DOHH2 (cell line): ENCODE measurements around the gene PRKCE.

ENCODE experiments used
- H3F3A ChIP-seq: fragments of 200-600 bp; sonication (generic), shearing (Covaris generic); 2 replicates; pipeline ENCODE4 v1.6.0; 2016; ENCODE audit warnings: antibody characterized with exemption, mild to moderate bottlenecking; ENCODE audit not compliant: control insufficient read depth, insufficient read depth
- H3K27ac ChIP-seq: fragments of 200-600 bp; sonication (generic); 2 replicates; pipeline ENCODE4 v1.5.1; 2014; ENCODE audit warnings: low read depth, mild to moderate bottlenecking, low read length, moderate library complexity
- H3K27me3 ChIP-seq: fragments of 200-600 bp; sonication (generic); 2 replicates; pipeline ENCODE4 v1.6.1; 2014; ENCODE audit warnings: mild to moderate bottlenecking, low read length, mixed read lengths; ENCODE audit not compliant: control insufficient read depth
- H3K36me3 ChIP-seq: fragments of 200-600 bp; sonication (generic); 2 replicates; pipeline ENCODE4 v1.6.1; 2014; ENCODE audit warnings: mild to moderate bottlenecking, low read length, moderate library complexity, mixed read lengths; ENCODE audit not compliant: control insufficient read depth
- H3K4me1 ChIP-seq: fragments of 200-600 bp; sonication (generic); 2 replicates; pipeline ENCODE4 v1.6.1; 2014; ENCODE audit warnings: mild to moderate bottlenecking, low read length, mixed read lengths; ENCODE audit not compliant: control insufficient read depth
- H3K4me2 ChIP-seq: fragments of 200-600 bp; sonication (generic); 2 replicates; pipeline ENCODE4 v1.6.0; 2014; ENCODE audit warnings: mild to moderate bottlenecking, low read length, moderate library complexity
- H3K4me3 ChIP-seq: fragments of 200-600 bp; sonication (generic); 2 replicates; pipeline ENCODE4 v1.5.1; 2014; ENCODE audit warnings: mild to moderate bottlenecking, low read length, mixed read lengths
- H3K79me2 ChIP-seq: fragments of 200-600 bp; sonication (generic); 2 replicates; pipeline ENCODE4 v1.6.1; 2014; ENCODE audit warnings: mild to moderate bottlenecking, low read length, mixed read lengths; ENCODE audit not compliant: control insufficient read depth
- H3K9me2 ChIP-seq: fragments of 200-600 bp; sonication (generic); replicated peaks from 2 replicates; pipeline ENCODE4 v1.6.1; 2014; ENCODE audit warnings: mild to moderate bottlenecking, low read length, mixed read lengths; ENCODE audit not compliant: control insufficient read depth
- H3K9me3 ChIP-seq: fragments of 200-600 bp; sonication (generic); 2 replicates; pipeline ENCODE4 v1.6.1; 2014; ENCODE audit warnings: antibody characterized with exemption, low read length, mixed read lengths; ENCODE audit not compliant: control insufficient read depth, insufficient read depth
- H4K20me1 ChIP-seq: fragments of 200-600 bp; sonication (generic); 2 replicates; pipeline ENCODE4 v1.6.0; 2014; ENCODE audit warnings: low read depth, mild to moderate bottlenecking, antibody characterized with exemption, low read length, moderate library complexity; ENCODE audit not compliant: control insufficient read depth, insufficient read depth
- EZH2phosphoT487 ChIP-seq: fragments of 200-600 bp; sonication (generic); IDR thresholded peaks from 2 replicates; pipeline ENCODE4 v1.6.1; 2017; ENCODE audit warnings: borderline replicate concordance, mild to moderate bottlenecking, antibody characterized with exemption, low read length, moderate library complexity, mixed read lengths
- TF ChIP-seq, protein P1 (sequence below): fragments of 200-600 bp; sonication (generic); IDR thresholded peaks from one replicate; pipeline ENCODE4 v1.5.1; 2014; ENCODE audit warnings: antibody characterized with exemption, mild to moderate bottlenecking, low read depth, low read length; ENCODE audit not compliant: poor library complexity, severe bottlenecking

The PRKCE gene

DNA sequence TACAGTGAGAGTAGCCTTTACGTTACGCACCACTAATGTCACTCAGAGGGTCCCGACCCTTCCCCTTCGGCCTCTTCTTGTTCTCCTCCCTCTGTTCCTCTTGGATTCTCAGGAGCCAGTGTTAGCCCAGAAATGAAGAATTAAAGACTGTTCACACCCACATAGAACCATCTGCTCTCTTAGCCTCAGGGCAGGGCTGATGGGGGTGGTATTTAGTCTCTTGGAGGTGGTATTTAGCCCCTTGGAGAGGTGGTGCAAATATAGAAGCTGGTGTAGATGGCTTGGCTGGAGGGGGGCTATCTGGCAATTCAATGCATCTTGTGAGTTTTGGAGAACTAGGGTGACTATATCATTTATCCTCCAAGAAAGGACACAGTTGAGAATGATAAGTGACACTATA lies 286.5 kb downstream of the PRKCE start:
- Histone ChIP-seq H3K9me2 (no peaks in the 10 kb centered on the region), H3K4me3 (no peak overlapping the region), H3K4me2 (no peak overlapping the region), H3F3A (no peaks in the 10 kb centered on the region), H3K36me3 (no peaks in the 10 kb centered on the region), H3K27ac (no peak overlapping the region), H4K20me1 (no peaks in the 10 kb centered on the region; the same call in 1 of the 2 replicates), H3K4me1 (no peaks in the 10 kb centered on the region), H3K27me3 (no peaks in the 10 kb centered on the region), H3K9me3 (no peaks in the 10 kb centered on the region), H3K79me2 (no peaks in the 10 kb centered on the region)
- TF ChIP-seq, protein P1, sequence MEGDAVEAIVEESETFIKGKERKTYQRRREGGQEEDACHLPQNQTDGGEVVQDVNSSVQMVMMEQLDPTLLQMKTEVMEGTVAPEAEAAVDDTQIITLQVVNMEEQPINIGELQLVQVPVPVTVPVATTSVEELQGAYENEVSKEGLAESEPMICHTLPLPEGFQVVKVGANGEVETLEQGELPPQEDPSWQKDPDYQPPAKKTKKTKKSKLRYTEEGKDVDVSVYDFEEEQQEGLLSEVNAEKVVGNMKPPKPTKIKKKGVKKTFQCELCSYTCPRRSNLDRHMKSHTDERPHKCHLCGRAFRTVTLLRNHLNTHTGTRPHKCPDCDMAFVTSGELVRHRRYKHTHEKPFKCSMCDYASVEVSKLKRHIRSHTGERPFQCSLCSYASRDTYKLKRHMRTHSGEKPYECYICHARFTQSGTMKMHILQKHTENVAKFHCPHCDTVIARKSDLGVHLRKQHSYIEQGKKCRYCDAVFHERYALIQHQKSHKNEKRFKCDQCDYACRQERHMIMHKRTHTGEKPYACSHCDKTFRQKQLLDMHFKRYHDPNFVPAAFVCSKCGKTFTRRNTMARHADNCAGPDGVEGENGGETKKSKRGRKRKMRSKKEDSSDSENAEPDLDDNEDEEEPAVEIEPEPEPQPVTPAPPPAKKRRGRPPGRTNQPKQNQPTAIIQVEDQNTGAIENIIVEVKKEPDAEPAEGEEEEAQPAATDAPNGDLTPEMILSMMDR, result no peak
- TF ChIP-seq EZH2phosphoT487, result no peak

DNA sequence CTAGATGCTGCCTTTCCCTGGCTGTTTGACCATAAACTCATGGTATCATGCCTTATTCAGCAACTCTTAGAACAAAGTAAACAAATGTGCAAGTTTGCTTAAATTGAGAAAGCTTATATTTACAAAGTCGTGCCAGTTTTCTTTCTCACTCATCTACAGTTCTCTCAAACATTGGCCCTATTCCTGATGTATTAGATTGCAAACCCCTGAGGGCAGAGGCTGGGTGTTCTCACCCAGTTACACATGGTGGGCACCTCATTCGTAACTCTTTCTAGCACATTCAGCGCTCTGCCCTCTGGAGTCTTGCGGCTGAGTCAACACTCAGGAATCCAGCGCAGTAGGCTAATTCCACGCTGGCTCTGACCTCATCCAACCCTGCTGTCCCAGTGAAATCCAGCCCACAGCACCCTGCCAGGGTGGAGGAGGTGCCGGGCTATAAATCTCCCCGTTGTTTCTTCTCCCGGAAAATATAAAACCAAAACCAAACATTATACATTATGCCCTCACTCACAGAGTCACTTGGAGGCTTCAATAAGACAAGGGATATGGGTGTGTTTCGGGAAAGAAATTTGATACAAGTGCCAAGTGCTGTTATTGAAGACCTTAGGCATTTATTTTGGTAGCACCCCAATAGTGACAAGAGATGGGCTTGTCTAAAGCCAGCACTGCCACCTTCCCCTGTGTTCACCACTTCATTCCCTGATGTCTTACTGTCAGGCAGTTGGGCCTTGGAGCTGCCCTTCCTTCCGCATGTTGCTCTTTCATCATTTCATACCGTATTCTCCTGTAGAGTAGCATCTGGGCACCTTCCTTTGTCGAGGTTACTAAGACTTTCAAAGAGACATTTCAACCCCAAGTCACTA lies 287.4 kb downstream of the PRKCE start:
- Histone ChIP-seq H3K9me2 (no peaks in the 10 kb centered on the region), H3K27ac (no peak overlapping the region), H3K4me3 (no peak overlapping the region), H3K79me2 (no peaks in the 10 kb centered on the region), H3K36me3 (no peaks in the 10 kb centered on the region), H3K27me3 (no peaks in the 10 kb centered on the region), H4K20me1 (no peaks in the 10 kb centered on the region; the same call in 1 of the 2 replicates), H3K4me2 (no peak overlapping the region), H3F3A (no peaks in the 10 kb centered on the region), H3K4me1 (no peaks in the 10 kb centered on the region), H3K9me3 (no peaks in the 10 kb centered on the region)
- TF ChIP-seq EZH2phosphoT487, result no peak
- TF ChIP-seq, protein P1, result no peak

DNA sequence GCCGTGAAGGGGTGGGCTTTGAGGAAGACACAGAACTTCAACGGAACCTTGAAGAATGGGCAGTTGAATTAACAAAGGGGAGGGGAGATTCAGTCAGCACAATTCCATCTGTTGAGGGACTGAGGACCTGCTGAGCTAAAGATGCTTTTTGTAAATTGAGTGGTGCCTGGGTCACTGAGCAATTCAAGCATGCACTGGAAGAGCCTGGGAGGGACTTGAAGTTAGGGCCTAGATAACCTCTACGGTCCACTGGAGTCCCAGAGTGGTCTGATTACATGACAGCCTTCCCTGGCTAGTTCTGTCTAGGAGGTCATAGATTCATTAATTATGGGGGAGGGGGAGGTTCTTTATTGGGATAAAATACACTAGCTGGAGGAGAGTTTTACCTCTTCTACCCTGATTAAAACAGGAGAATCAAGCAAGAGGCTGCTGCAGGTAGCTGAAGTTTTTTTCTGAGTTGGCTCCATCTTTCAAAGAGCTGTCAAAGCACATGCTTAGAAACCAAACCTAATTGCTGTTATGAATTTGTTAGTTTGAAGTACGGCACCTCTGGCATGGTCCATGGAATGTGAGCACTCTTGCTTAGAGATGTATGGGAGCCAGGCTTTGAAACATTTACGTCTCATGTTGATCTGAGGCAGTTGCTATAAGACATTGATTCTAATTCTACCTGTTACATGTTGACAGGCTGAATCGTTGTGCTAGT lies 290.2 kb downstream of the PRKCE start:
- Histone ChIP-seq H3K4me3 (no peak overlapping the region), H3K27me3 (no peaks in the 10 kb centered on the region), H3K4me1 (no peaks in the 10 kb centered on the region), H3K4me2 (no peak overlapping the region), H3K9me3 (no peaks in the 10 kb centered on the region), H3K36me3 (no peaks in the 10 kb centered on the region), H3K9me2 (no peaks in the 10 kb centered on the region), H3K27ac (no peak overlapping the region), H3K79me2 (no peaks in the 10 kb centered on the region), H4K20me1 (no peaks in the 10 kb centered on the region; the same call in 1 of the 2 replicates), H3F3A (no peaks in the 10 kb centered on the region)
- TF ChIP-seq EZH2phosphoT487, result no peak
- TF ChIP-seq, protein P1, result no peak
